GM12892 (cell line): ENCODE results near the gene MAS1L.

Experiments
- POLR2A ChIP-seq: IDR thresholded peaks from 2 replicates; pipeline ENCODE4 v1.6.1; 2011; ENCODE audit warnings: low read depth, low read length, control low read depth
- POLR2AphosphoS5 ChIP-seq: IDR thresholded peaks from 2 replicates; pipeline ENCODE4 v1.6.1; 2011; ENCODE audit warnings: low read depth, low read length, control low read depth

DNA sequence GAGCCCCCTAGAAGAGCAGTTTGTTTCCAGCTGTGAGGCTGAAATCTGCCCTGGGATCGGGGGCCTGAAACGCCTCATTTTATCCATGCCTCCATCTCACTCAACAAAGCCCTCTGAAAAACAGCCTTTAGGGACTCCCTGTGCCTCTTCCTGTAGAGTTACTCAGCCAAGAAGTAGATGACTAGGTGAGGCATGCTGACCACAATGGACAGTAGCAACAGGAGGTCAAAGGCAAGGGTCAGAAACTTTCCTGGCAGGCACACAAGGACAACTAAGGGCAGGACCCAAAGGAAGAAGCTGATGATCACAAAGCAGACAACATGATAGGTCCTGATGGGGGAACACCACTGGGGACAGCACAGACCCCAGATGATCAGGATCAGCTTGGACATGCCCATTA lies 12.8 kb downstream of the MAS1L start:
- TF ChIP-seq POLR2AphosphoS5 (no peak), POLR2A (no peak)
